Measurements from ENCODE around the gene FAM3A. TPM values are rescaled to one million over a fixed set of nuclear protein-coding genes. Genes with fewer than 3 reads are reported as not detected.

Gene FAM3A
- total and polyA plus RNA-seq, 12 donors: 13.5 to 115 (median 55.6) TPM

DNA sequence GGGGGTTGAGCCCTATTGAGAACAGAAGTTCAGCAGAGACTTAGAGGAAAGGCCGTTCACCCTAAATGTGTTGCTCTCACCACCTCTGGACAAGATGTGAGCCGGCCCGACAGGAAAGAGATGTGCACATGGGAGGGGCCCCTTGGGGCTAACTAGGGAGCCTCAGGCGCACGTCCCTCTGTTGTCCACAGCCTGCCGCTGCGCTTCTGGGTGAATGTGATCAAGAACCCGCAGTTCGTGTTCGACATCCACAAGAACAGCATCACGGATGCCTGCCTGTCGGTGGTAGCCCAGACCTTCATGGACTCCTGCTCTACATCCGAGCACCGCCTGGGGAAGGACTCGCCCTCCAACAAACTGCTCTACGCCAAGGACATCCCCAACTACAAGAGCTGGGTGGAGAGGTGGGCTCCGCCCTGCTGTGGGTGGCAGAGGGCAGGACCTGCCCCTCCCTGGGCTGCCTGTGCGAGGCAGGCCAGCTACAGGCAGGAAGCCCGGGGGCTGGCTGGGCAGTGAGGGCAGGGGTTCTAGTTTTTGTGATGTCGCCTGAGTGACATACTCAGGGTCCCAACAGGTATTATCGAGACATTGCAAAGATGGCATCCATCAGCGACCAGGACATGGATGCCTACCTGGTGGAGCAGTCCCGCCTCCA is 45.0 kb downstream of the FAM3A start:
- Histone ChIP-seq H3K4me1 (replicated peaks in 1 of 2) (no peaks in the 10 kb centered on the region), H3K36me3 (replicated peaks in 1 of 2) (peaks cover 0 to 55% of the 10 kb centered on the region in 2 donors), H3K27me3 (no peaks in the 10 kb centered on the region), H3K9me3 (replicated peaks in 1 of 3) (no peaks in the 10 kb centered on the region), H3K4me3 (no peak overlapping the region), H3K27ac (no peak overlapping the region)
- DNase-seq: no peak
- WGBS, 4 donors: 89 to 93% (median 92%) methylated on average over 15 to 23 of the region's 23 CpGs; no CpG with 5 or more reads in 1 of the 4 donors
- intact Hi-C loops (cut with DNase I): no loop called here
- TF ChIP-seq, protein P1, sequence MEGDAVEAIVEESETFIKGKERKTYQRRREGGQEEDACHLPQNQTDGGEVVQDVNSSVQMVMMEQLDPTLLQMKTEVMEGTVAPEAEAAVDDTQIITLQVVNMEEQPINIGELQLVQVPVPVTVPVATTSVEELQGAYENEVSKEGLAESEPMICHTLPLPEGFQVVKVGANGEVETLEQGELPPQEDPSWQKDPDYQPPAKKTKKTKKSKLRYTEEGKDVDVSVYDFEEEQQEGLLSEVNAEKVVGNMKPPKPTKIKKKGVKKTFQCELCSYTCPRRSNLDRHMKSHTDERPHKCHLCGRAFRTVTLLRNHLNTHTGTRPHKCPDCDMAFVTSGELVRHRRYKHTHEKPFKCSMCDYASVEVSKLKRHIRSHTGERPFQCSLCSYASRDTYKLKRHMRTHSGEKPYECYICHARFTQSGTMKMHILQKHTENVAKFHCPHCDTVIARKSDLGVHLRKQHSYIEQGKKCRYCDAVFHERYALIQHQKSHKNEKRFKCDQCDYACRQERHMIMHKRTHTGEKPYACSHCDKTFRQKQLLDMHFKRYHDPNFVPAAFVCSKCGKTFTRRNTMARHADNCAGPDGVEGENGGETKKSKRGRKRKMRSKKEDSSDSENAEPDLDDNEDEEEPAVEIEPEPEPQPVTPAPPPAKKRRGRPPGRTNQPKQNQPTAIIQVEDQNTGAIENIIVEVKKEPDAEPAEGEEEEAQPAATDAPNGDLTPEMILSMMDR (IDR thresholded peaks at IDR 0.05): no peak
- no peak for TF ChIP-seq POLR2A (IDR thresholded peaks at IDR 0.05)

DNA sequence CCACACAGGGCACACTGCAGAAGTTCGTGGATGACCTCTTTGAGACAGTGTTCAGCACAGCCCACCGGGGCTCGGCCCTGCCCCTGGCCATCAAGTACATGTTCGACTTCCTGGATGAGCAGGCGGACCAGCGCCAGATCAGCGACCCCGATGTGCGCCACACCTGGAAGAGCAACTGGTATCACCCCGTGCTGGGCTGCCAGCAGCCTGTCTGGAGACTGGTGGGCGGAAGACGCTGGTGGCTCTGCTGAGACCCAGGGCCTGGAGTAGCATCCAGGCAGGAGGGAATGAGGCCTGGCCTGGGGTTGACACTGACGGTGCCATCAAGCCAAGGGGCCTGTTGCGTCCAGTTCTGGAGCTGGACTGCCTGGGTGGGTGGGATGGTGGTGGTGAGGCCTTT is 45.6 kb downstream of the FAM3A start:
- Histone ChIP-seq H3K4me3 (no peak overlapping the region), H3K9me3 (replicated peaks in 1 of 3) (no peaks in the 10 kb centered on the region), H3K36me3 (replicated peaks in 1 of 2) (peaks cover 0 to 61% of the 10 kb centered on the region in 2 donors), H3K4me1 (replicated peaks in 1 of 2) (no peaks in the 10 kb centered on the region), H3K27me3 (no peaks in the 10 kb centered on the region), H3K27ac (no peak overlapping the region)
- intact Hi-C loops (cut with DNase I): no loop called here
- no peak for DNase-seq
- TF ChIP-seq, protein P1 (IDR thresholded peaks at IDR 0.05): no peak
- TF ChIP-seq POLR2A (IDR thresholded peaks at IDR 0.05): no peak
- WGBS, 4 donors: 76 to 95% (median 92%) methylated on average over 4 to 14 of the region's 14 CpGs

DNA sequence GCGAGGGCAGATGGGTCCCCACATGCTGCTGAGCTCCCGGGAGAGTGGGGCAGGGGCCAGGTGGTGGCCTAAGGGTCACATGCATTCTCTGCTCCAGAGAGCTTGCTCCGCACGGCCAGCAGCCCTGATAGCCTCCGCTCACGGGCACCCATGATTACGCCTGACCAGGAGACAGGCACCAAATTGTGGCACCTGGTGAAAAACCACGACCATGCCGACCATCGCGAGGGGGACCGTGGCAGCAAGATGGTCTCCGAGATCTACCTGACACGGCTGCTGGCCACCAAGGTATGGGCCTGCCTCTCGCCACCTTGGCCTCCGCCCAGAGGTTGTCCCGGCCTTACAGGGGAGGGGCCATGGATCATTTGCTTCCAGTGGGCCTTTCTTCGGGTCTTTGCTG is 46.2 kb downstream of the FAM3A start:
- no peak overlapping the region for H3K4me3 ChIP-seq
- H3K27me3 ChIP-seq: no peaks in the 10 kb centered on the region
- H3K9me3 ChIP-seq (replicated peaks in 1 of 3): no peaks in the 10 kb centered on the region
- no peak for DNase-seq
- H3K27ac ChIP-seq: no peak overlapping the region
- no peak for TF ChIP-seq POLR2A (IDR thresholded peaks at IDR 0.05)
- TF ChIP-seq, protein P1 (IDR thresholded peaks at IDR 0.05): no peak
- peaks cover 0 to 66% of the 10 kb centered on the region in 2 donors for H3K36me3 ChIP-seq (replicated peaks in 1 of 2)
- 89 to 100% (median 94%) methylated on average over 2 to 18 of the region's 18 CpGs; no CpG with 5 or more reads in 1 of the 4 donors for WGBS, 4 donors
- H3K4me1 ChIP-seq (replicated peaks in 1 of 2): no peaks in the 10 kb centered on the region
- intact Hi-C loops (cut with DNase I): no loop called here

DNA sequence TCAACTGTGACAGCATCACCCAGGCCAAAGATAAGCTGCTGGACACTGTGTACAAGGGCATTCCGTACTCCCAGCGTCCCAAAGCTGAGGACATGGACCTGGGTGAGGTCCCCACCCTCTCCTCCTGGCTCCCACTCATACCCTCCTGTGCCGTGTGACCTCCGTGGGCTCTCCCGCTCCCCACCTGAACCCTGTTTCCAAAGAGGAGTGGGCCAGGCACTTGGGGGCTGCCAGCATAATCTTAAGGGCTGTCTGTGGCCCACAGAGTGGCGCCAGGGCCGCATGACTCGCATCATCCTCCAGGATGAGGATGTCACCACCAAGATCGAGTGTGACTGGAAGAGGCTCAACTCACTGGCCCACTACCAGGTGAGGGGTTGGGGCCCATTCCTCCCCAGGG is 46.9 kb downstream of the FAM3A start:
- Histone ChIP-seq H3K4me3 (no peak overlapping the region), H3K27me3 (no peaks in the 10 kb centered on the region), H3K4me1 (replicated peaks in 1 of 2) (no peaks in the 10 kb centered on the region), H3K27ac (no peak overlapping the region), H3K36me3 (replicated peaks in 1 of 2) (peaks cover 0 to 74% of the 10 kb centered on the region in 2 donors), H3K9me3 (replicated peaks in 1 of 3) (no peaks in the 10 kb centered on the region)
- no peak for DNase-seq
- intact Hi-C loops (cut with DNase I): no loop called here
- TF ChIP-seq, protein P1 (IDR thresholded peaks at IDR 0.05): no peak
- TF ChIP-seq POLR2A (IDR thresholded peaks at IDR 0.05): no peak
- WGBS, 4 donors: 82 to 97% (median 90%) methylated on average over 3 to 9 of the region's 9 CpGs
